ENCODE results near the gene SYTL2.

DNA sequence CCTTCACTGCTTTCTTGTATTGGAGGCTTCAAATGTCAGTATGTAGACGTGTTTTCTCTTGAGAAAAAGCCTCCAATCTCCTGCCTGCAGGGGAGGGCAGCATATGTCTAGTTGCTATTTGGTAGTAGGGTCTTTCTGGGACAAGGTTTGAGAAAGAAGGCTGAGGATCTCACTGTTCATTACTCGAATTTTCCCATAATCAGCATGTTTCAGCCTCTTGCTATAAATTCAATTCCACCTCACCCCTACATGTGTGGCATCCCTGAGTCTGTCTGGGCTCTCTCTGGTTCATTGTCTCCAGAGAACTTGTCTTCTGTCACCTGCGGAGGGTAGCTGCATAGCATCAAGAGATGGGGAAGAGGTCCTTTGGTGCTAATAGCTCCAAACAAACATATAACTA is 24.8 kb upstream of the SYTL2 start:
- no peak for TF ChIP-seq CTCF (conservative IDR thresholded peaks at IDR 0.05; ENCODE audit: low read length)
- TF ChIP-seq EZH2phosphoT487 (IDR thresholded peaks at IDR 0.05; ENCODE audit: borderline replicate concordance): no peak
